SIG-M5 treated with dmso at 0.1 percent for 504 hours (cell line): ENCODE measurements around the gene RNF167.

ENCODE experiments used
- DNase-seq: peaks from one replicate; lab custom pipeline; 2025; ENCODE audit not compliant: unreplicated experiment; lab: John Stamatoyannopoulos, UW

The RNF167 gene

DNA sequence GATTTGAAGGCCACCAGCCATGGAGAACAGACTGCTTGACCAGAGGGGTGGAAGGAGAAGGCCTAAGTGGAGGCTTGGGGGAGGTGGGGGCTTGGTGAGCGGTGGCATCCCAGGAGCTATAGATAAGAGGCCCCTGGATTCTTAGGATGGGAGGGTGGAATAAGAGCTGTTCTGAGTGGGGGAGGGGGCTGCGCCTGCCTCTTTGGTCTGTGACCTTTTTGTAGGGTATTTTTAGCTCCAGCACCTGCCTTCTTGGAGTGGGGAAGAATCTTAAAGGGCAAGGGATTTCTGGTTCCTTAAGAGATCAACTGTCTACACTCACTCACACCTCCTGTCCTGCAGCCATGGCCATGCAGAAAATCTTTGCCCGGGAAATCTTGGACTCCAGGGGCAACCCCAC, 11.4 kb downstream of the RNF167 start:
- no peak for DNase-seq

GRCh38 chr17:4953451-4953961, 13.4 kb downstream of the RNF167 start:
- DNase-seq = no peak

DNA sequence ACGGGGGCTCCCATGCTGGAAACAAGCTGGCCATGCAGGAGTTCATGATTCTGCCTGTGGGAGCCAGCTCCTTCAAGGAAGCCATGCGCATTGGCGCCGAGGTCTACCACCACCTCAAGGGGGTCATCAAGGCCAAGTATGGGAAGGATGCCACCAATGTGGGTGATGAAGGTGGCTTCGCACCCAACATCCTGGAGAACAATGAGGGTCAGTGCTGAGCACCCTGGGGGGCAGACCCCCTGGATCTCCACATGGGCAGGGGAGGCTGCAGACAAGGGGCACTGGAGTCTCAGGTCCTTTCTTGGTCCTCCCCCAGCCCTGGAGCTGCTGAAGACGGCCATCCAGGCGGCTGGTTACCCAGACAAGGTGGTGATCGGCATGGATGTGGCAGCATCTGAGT, 15.0 kb downstream of the RNF167 start:
- DNase-seq = no peak

- DNase-seq = no peak
Measured at GRCh38 chr17:4956493-4957061, 16.5 kb downstream of the RNF167 start.

GRCh38 chr17:4958102-4958501, 18.0 kb downstream of the RNF167 start:
- DNase-seq = no peak

- no peak for DNase-seq
Measured at GRCh38 chr17:4959261-4959965, 19.3 kb downstream of the RNF167 start.

DNA sequence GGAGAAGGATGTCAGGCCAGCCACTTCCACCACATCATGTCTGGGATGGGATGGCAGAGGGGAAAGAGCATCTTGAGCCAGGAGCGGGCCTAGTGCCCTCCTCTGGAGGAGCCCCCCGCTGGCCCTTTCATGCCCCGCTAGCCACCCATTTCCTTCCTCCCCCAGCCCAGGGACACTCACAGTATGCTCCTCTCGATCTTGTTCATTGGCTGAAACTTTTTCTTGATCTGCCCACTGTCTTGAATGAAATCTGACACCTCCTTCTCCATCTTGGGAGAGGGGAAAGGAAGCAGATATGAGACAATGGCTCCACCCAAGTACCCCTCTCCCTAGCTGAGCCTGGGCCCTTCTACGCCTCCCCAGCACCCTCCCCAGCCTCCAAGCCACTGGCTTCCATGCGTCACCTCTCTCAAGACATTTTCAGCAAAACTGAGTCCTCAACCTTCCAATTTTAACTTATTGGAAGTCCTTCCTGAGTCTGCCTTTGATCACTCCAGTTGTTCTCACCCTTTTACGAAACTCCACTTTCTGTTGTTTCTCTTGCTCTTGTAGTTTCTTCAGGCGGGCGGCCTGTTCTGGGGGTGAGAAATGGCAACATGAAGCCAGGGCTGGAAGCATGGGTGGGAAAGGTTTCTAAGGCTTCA, 20.3 kb downstream of the RNF167 start:
- DNase-seq = no peak

DNA sequence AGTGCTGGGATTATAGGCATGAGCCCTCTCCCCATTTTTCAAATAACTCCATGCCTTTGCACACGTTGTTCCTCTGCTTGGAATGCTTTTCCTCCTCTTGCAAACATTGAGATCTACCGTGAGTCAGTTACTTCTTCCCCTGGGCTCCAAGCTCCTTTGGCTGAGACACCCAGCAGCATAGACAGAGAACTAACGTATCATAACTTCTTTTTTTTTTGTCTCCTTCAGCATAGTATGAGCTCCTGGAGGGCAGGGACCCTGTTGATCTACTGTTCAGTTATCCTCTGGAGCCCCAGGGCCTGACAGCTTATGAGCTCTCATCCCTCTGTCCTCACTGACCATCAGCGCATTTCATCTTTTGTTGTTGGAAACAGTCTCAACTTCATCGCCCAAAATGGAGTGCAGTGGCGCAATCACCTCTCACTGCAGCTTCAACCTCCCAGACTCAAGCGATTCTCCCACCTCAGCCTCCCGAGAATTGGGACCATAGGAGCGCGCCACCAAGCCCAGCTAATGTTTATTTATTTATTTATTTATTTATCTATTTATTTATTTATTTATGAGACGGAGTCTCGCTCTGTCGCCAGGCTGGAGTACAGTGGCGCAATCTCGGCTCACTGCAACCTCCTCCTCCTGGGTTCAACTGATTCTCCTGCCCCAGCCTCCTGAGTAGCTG, 25.4 kb downstream of the RNF167 start:
- DNase-seq = no peak

DNA sequence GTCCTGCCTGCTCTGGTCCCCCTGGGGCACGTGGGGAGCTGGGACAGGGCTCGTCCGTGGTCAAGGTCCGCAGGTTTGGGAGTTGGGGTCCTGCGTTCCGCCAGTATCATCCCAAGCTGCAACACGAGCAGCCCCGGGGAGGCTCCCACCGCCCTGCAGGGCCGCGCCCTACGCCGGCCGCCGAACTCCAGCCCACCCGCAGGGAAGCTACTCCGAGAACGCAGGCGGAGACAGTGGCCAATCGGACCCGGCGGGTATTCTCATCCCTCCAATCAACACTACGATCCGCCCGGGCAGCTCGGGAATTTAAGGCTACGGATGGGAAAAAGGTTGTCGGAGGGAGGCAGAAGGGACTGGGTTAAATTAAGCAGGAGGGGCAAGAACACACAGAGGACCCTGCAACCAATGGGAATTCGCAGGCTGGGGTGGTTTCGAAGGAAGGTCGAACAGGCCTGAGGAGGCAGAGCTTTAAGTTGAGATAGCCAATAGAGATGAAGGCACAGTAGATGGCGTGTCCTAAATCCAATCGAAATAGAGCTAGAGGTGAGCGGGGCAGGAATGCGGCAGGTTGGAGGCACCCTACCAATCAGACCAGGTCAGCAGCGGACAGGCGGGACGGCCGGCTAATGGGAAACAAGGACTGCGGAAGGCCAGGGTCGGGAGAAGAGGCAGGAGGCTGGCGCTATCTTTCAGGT, 26.9 kb downstream of the RNF167 start:
- DNase-seq = peak; percentile 100

- DNase-seq = peak; percentile 94
Measured at GRCh38 chr17:4967539-4968485, 27.7 kb downstream of the RNF167 start, which contains the start of gene SPAG7. TSS of gene SPAG7 (minus strand) at chr17:4967817. CDS start at chr17:4967804, 13 bp downstream.

DNA sequence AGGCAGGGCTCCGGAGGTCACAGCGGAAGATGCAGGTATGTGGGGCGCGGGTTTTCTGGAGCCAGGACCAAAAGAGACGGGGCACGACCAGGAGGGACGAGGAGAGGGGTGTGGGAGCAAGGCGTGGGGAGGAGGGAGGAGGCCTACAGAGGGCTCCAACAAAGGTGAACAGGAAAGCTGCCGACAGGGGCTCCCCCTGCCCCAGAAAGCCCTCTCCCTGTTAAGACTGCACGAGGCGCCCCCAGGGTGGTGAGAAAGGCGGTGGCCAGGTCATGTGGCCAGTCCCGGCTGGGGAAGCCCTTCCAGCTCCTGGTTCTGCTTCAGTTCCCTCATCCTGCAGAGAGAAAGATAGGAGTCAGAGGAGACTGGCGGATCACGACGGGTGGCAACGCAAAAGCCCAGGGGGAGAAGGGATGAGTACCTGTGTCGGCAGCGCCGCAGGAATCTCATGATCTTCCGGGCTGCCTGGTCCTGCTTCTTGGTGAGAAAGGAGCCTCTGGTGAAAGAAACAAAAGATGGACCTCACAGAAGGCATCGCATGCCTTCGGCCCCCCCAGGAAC, 28.5 kb downstream of the RNF167 start:
- no peak for DNase-seq

GRCh38 chr17:4969047-4969550, 29.0 kb downstream of the RNF167 start:
- peak; percentile 84 for DNase-seq

DNA sequence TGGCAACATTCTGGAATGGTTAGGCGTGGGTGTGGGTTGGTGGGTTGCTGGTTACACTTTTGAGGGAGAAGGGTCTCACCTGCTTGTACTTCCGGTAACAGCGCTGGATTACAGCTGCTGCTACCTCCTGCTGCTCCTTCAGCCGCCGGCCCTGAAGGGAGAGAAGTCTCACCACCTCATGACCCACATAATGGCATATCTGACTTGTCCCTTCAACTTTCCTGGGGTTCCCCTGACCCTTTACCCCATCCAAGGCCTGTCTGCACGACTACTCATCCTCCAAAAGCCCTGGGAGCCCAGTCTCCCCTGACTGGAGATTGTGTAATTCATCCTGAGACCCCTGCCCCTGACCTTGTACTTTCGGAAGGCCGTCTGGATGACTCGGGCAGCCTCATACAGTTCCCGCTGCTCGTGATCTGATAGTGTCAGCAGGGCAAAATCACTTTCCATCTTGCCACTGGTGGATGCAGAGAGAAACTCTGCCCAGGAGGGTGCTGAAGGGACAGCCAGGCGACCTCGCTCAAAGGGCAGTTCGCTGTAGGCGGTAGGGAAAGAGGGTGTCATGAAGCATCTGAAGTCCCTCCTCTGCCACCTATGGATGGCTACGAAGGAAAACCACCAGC, 29.6 kb downstream of the RNF167 start:
- no peak for DNase-seq

DNA sequence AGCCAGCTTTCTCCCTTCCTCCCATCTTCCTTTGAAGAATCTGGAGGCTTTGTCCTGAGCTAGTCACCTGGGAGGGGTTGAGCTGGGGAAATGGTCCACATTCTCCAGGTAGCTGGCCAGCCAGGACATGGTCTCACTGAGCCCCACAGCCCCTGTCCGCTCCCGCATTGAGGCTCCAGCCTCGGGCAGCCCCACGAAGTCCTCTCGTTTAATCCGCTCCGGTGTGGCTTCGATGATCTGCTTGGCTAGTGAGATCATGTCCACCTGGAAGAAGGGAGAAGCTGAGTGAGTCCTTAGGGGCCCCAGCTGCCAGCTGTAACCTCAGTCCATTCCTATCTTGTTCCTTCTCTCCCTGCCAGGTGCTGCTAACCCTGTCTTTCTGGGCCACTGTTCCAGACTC, 30.2 kb downstream of the RNF167 start:
- no peak for DNase-seq

DNA sequence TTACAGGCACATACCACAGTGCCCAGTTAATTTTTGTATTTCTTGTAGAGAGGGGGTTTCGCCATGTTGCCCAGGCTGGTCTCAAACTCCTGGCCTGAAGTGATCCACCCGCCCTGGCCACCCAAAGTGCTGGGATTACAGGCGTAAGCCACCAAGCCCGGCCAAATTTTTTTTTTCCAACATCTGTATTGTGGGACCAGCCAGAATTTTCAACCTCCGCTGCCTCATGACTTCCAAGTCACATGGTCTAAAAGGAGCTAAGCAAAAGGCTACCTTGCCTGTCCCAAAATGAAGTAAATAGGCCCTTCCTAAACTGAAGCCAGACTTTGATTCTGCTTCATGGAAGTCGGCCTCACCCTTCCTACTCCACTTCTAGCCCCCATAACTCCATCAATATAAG, 31.8 kb downstream of the RNF167 start:
- no peak for DNase-seq

- DNase-seq = no peak
Measured at GRCh38 chr17:4972322-4972721, 32.3 kb downstream of the RNF167 start.

DNA sequence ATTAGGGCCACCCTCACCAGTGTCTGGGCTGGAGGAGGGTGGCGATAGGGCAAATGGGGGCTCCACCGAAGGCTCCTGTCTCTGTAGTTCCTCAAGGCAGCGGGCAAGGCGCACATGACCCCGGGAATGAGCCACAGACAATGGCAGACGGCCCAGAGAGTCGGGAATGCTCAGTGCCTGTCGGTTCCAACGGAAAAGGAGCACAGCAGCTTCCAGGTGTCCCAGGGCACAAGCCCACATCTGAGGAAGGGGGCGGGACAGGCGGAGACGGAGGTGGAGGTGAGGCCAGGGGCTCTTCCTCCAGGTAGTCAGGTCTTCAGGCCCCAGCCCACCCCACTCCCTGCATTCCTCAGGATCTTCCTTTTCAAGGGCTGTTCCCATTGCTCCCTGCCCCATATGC, 32.7 kb downstream of the RNF167 start:
- no peak for DNase-seq

GRCh38 chr17:4973256-4974114, 33.4 kb downstream of the RNF167 start:
- no peak for DNase-seq
